GM19467 (cell line): ENCODE measurements around the gene BRINP3.
"Not testable (repeated sequence)": the region's sequence is repeated elsewhere in the genome, so short reads cannot be mapped to it uniquely, and the experiment has no call there.

Experiments used
- ATAC-seq: cut with Tn5 transposase; IDR thresholded peaks from one replicate; pipeline ENCODE4 v1.9.1; 2021; ENCODE audit warnings: mild to moderate bottlenecking, moderate library complexity; ENCODE audit not compliant: unreplicated experiment

Gene BRINP3

GRCh38 chr1:190126728-190127127 lies 350.9 kb downstream of the BRINP3 start:
- no peak for ATAC-seq

GRCh38 chr1:190124068-190124467 lies 353.6 kb downstream of the BRINP3 start:
- no peak for ATAC-seq

GRCh38 chr1:190120564-190120963 lies 357.1 kb downstream of the BRINP3 start:
- ATAC-seq, result not testable (repeated sequence)

- ATAC-seq, result no peak
These were observed 358.0 kb downstream of the BRINP3 start for GRCh38 chr1:190119683-190120082.

- no peak for ATAC-seq
These were observed 360.7 kb downstream of the BRINP3 start for GRCh38 chr1:190116921-190117320.

- ATAC-seq, result no peak
These were observed 372.7 kb downstream of the BRINP3 start for GRCh38 chr1:190104961-190105360.

GRCh38 chr1:190102757-190103326 lies 374.8 kb downstream of the BRINP3 start:
- ATAC-seq, result no peak

- ATAC-seq, result no peak
These were observed 375.9 kb downstream of the BRINP3 start for GRCh38 chr1:190101756-190102155.

GRCh38 chr1:190098756-190099155 lies 378.9 kb downstream of the BRINP3 start:
- ATAC-seq, result no peak

- ATAC-seq, result no peak
These were observed 379.6 kb downstream of the BRINP3 start for GRCh38 chr1:190098107-190098506.

- ATAC-seq, result no peak
These were observed 382.1 kb downstream of the BRINP3 start for GRCh38 chr1:190095596-190095995.

GRCh38 chr1:190084552-190084951 lies 393.1 kb downstream of the BRINP3 start:
- ATAC-seq, result no peak

GRCh38 chr1:190068304-190068703 lies 409.4 kb downstream of the BRINP3 start:
- no peak for ATAC-seq

GRCh38 chr1:190067592-190067991 lies 410.1 kb downstream of the BRINP3 start:
- no peak for ATAC-seq

- no peak for ATAC-seq
These were observed 411.7 kb downstream of the BRINP3 start for GRCh38 chr1:190066011-190066410.

GRCh38 chr1:190049314-190049713 lies 428.4 kb downstream of the BRINP3 start:
- no peak for ATAC-seq
